Gastroesophageal sphincter (tissue), 3 donors: Measurements from ENCODE around the gene PRELP.

ENCODE experiments used
- POLR2A ChIP-seq, 2 donors: fragments of 450-650 bp; IDR thresholded peaks; one replicate each; pipeline ENCODE4 v1.6.1; 2017; ENCODE audit warnings: antibody characterized with exemption in 2 of 2, mild to moderate bottlenecking in 2 of 2, moderate library complexity in 1 of 2
- TF ChIP-seq, protein P1 (sequence below), 4 experiments: fragments of 200-600 bp in 2 of 4; fragments of 450-650 bp in 2 of 4; sonication (generic) in 1 of 4; IDR thresholded peaks; one replicate each; pipeline ENCODE4 v1.5.1; 2017 to 2019; ENCODE audit warnings: antibody characterized with exemption in 4 of 4, mild to moderate bottlenecking in 2 of 4, moderate library complexity in 2 of 4

DNA sequence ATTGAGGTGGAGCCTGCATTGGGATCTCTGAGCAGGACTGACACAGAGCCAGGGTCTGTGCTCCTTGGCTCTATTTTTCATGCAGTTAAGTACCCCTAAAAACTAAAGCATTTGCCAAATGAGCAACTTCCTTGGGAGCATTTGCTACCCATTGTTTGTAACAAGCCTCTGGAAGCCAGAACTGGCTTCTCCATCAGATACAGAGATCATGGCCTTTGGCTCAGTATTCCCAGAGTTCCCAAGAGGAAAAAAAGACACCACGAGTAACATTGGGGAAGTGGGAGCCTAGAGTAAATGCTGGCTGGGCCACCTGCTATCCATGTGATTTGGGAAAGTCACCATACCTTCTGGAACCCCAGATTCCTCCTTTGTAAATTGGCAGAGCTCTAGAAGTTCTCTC is 63.1 kb downstream of the PRELP start:
- TF ChIP-seq, protein P1, sequence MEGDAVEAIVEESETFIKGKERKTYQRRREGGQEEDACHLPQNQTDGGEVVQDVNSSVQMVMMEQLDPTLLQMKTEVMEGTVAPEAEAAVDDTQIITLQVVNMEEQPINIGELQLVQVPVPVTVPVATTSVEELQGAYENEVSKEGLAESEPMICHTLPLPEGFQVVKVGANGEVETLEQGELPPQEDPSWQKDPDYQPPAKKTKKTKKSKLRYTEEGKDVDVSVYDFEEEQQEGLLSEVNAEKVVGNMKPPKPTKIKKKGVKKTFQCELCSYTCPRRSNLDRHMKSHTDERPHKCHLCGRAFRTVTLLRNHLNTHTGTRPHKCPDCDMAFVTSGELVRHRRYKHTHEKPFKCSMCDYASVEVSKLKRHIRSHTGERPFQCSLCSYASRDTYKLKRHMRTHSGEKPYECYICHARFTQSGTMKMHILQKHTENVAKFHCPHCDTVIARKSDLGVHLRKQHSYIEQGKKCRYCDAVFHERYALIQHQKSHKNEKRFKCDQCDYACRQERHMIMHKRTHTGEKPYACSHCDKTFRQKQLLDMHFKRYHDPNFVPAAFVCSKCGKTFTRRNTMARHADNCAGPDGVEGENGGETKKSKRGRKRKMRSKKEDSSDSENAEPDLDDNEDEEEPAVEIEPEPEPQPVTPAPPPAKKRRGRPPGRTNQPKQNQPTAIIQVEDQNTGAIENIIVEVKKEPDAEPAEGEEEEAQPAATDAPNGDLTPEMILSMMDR (IDR thresholded peaks at IDR 0.05): no peak
- no peak for TF ChIP-seq POLR2A (IDR thresholded peaks at IDR 0.05)
